ENCODE results near the gene KLF15. TPM values are rescaled to one million over a fixed set of nuclear protein-coding genes. Genes with fewer than 3 reads are reported as not detected.

KLF15 gene
- total RNA-seq, 1 experiment from 2014 or later = 3.3 TPM

DNA sequence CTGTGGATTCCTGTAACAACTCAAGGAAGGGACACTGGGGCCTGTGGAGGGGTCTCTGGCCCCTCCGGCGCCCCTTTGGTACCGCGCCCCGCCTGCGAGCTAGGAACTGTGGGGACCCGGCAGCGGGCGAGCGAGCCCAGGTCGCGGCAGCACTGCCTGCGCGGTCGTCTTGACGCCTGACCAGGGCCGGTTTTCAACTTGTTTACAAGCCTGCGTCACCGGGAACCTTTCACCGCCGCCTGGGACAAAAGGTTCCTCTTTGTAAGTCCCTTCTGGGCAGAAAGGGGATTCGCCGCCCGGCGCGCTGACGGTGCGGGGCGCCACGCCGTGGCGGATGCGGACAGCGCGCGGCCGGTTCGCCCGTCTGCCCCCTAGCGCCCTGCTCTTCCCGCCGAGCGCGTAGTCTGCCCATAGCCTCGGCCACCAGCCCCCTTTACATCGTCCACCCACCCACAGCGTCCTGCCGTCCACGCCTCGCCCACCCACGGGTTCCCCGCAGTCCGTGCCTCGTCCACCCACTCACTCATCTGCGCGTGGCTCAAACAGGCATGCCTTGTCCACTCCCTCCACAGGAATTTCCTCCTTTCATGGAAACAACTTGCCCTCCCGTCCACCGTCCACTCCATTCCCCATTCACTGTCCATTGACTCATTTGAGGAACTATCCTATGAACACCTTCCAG, 32.0 kb upstream of the KLF15 start (continued):
- TF ChIP-seq, protein P1, sequence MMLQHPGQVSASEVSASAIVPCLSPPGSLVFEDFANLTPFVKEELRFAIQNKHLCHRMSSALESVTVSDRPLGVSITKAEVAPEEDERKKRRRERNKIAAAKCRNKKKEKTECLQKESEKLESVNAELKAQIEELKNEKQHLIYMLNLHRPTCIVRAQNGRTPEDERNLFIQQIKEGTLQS (IDR thresholded peaks at IDR 0.05) = no peak
- TF ChIP-seq EGR1 (IDR thresholded peaks at IDR 0.05; ENCODE audit: low read depth) = peak; percentile 39; the same call in 1 of the 2 replicates
- no peak for TF ChIP-seq POLR2AphosphoS5 (IDR thresholded peaks at IDR 0.05; ENCODE audit: low read depth, low read length)

DNA sequence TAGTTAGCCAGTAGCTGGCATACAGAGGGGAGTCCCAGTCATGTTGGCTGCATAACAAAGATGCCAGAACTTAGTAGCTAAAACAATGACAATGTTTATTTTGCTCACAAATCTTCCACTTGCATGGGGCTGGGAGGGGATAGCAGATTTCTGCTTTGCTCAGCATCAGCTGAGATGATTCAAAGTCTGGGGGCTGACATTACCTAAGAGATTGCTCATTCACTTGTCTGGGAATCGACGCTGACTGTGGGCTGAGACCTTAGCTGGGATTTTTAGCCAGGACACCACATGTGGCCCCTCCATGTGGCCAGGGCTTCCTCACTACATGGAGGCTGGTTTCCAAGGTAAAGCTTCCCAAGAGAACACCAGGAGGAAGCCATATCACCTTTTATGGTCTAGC, 24.8 kb upstream of the KLF15 start:
- ChIA-PET POLR2A (no interaction called here), RAD21 (ENCODE audit: low non-redundant PET in 1 of 2, low total read pairs in 2 of 2, uncharacterized antibody in 2 of 2, unreplicated experiment in 2 of 2) (no interaction called here), CTCF (no interaction called here)
- Histone ChIP-seq H3K4me2 (ENCODE audit: low read length) (no peak overlapping the region), H3K36me3 (ENCODE audit: control insufficient read depth in 1 of 2, insufficient read depth in 2 of 2, low read length in 2 of 2) (no peaks in the 10 kb centered on the region), H3K27me3 (ENCODE audit: insufficient read depth, low read length) (no peaks in the 10 kb centered on the region), H4K20me1 (ENCODE audit: insufficient read depth) (no peaks in the 10 kb centered on the region), H3K4me1 (ENCODE audit: control insufficient read depth in 1 of 2, insufficient read depth in 2 of 2, low read length in 2 of 2) (no peaks in the 10 kb centered on the region), H3K9me3 (ENCODE audit: control insufficient read depth in 1 of 2, insufficient read depth in 1 of 2, low read depth in 1 of 2, low read length in 2 of 2) (no peaks in the 10 kb centered on the region), H3K9me2 (ENCODE audit: insufficient read depth) (no peaks in the 10 kb centered on the region), H3K4me3 (replicated peaks in 1 of 2; ENCODE audit: low read depth in 1 of 2, low read length in 2 of 2) (no peak overlapping the region), H3K27ac (ENCODE audit: low read depth, low read length) (no peak overlapping the region), H3K79me2 (ENCODE audit: insufficient read depth, low read length) (no peaks in the 10 kb centered on the region), H2AFZ (ENCODE audit: low read depth, low read length, poor library complexity, severe bottlenecking) (no peak overlapping the region), H3K9ac (ENCODE audit: low read length) (no peak overlapping the region)
- ATAC-seq = no peak
- TF ChIP-seq, protein P2, sequence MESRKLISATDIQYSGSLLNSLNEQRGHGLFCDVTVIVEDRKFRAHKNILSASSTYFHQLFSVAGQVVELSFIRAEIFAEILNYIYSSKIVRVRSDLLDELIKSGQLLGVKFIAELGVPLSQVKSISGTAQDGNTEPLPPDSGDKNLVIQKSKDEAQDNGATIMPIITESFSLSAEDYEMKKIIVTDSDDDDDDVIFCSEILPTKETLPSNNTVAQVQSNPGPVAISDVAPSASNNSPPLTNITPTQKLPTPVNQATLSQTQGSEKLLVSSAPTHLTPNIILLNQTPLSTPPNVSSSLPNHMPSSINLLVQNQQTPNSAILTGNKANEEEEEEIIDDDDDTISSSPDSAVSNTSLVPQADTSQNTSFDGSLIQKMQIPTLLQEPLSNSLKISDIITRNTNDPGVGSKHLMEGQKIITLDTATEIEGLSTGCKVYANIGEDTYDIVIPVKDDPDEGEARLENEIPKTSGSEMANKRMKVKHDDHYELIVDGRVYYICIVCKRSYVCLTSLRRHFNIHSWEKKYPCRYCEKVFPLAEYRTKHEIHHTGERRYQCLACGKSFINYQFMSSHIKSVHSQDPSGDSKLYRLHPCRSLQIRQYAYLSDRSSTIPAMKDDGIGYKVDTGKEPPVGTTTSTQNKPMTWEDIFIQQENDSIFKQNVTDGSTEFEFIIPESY (IDR thresholded peaks at IDR 0.05; ENCODE audit: extremely low read depth, insufficient replicate concordance, low read length) = no peak
- TF ChIP-seq ZFX (IDR thresholded peaks at IDR 0.05) (no peak), POLR2A (IDR thresholded peaks at IDR 0.05; ENCODE audit: borderline replicate concordance, extremely low read depth, insufficient read depth, insufficient read length) (no peak), RAD21 (IDR thresholded peaks at IDR 0.05; ENCODE audit: low read depth) (no peak), FOSL1 (IDR thresholded peaks at IDR 0.05; ENCODE audit: low read depth) (no peak)
- BruUV-seq (replicated peaks) = no TSS peak
- intact Hi-C loops (cut with micrococcal nuclease) = no loop called here
- DNase-seq (ENCODE audit: low read depth, low spot score) = no peak

Data from HCT116 (cell line).